A549 (cell line): ENCODE data around the gene TLR9. TPM values are rescaled to one million over a fixed set of nuclear protein-coding genes. Genes with fewer than 3 reads are reported as not detected.

Experiments
- ATAC-seq, 2 experiments: fragments of 200-7000 bp in 1 of 2; fragments of >200 bp in 1 of 2; cut with Nextera tagmentation in 1 of 2; cut with Tn5 transposase in 1 of 2; 3 replicates each; pipeline versions ENCODE4 v1.8.0 to v1.9.1; 2018 to 2020; ENCODE audit warnings: mild to moderate bottlenecking in 1 of 2, moderate library complexity in 1 of 2
- CTCF ChIA-PET: fragments of 300-600 bp; sonication (Branson Sonifier 250); formaldehyde crosslinking; extraction: SDS; loops from one replicate; lab custom pipeline; 2021; ENCODE audit warnings: antibody characterized with exemption, inconsistent platforms; lab: Yijun Ruan, JAX
- POLR2A ChIA-PET: fragments of 350-600 bp; formaldehyde crosslinking; extraction: SDS; loops from one replicate; lab custom pipeline; 2021; ENCODE audit warnings: antibody characterized with exemption, inconsistent platforms; lab: Yijun Ruan, JAX
- DNase-seq, 2 experiments: peaks; one replicate each; pipeline versions ENCODE4 v3.0.0 to v3.0.0-alpha.2; 2011 to 2016; ENCODE audit warnings: low read depth in 1 of 2, low spot score in 1 of 2
- FAIRE-seq: peaks from 2 replicates; lab custom pipeline; 2011; peaks lifted over from hg19 to GRCh38; lab: Jason Lieb, UNC
- H3K27ac ChIP-seq, 2 experiments: fragments of >200 bp; sonication (Bioruptor Twin); formaldehyde crosslinking; 3 replicates each; pipeline ENCODE4 v1.5.1; 2016 to 2017
- H3K4me1 ChIP-seq: fragments of >200 bp; sonication (Bioruptor Twin); formaldehyde crosslinking; 3 replicates; pipeline ENCODE4 v1.6.1; 2016
- H3K4me2 ChIP-seq: fragments of >200 bp; sonication (Bioruptor Twin); formaldehyde crosslinking; 3 replicates; pipeline ENCODE4 v1.6.1; 2016
- H3K4me3 ChIP-seq: fragments of >200 bp; sonication (Bioruptor Twin); formaldehyde crosslinking; 3 replicates; pipeline ENCODE4 v1.5.1; 2016
- H3K9me3 ChIP-seq: fragments of >200 bp; sonication (Bioruptor Twin); formaldehyde crosslinking; 3 replicates; pipeline ENCODE4 v1.6.1; 2016
- BHLHE40 ChIP-seq: IDR thresholded peaks from 2 replicates; pipeline ENCODE4 v1.6.1; 2012; ENCODE audit warnings: low read depth, low read length, inconsistent platforms
- CEBPB ChIP-seq, 2 experiments: fragments of >200 bp in 1 of 2; sonication (Bioruptor Twin) in 1 of 2; formaldehyde crosslinking in 1 of 2; IDR thresholded peaks; 2 replicates each; pipeline ENCODE4 v1.6.1; 2012 to 2016
- CHD4 ChIP-seq: fragments of 200-600 bp; sonication (generic); IDR thresholded peaks from 2 replicates; pipeline ENCODE4 v1.6.1; 2016; ENCODE audit warnings: antibody characterized with exemption, mild to moderate bottlenecking, borderline replicate concordance
- EHF ChIP-seq: fragments of 250-450 bp; sonication (Bioruptor Pico); IDR thresholded peaks from 2 replicates; pipeline ENCODE4 v1.5.0; 2020; ENCODE audit warnings: mild to moderate bottlenecking
- ESRRA ChIP-seq: fragments of 150-350 bp; IDR thresholded peaks from 2 replicates; pipeline ENCODE4 v1.6.1; 2014; ENCODE audit warnings: mild to moderate bottlenecking, low read length, borderline replicate concordance
- FOXS1 ChIP-seq: fragments of 250-450 bp; sonication (Bioruptor Pico); IDR thresholded peaks from 2 replicates; pipeline ENCODE4 v1.5.0; 2020; ENCODE audit warnings: mild to moderate bottlenecking, moderate library complexity
- HOXA7 ChIP-seq: fragments of 250-450 bp; sonication (Bioruptor Pico); IDR thresholded peaks from 2 replicates; pipeline ENCODE4 v1.5.0; 2020; ENCODE audit warnings: mild to moderate bottlenecking, moderate library complexity
- HOXB5 ChIP-seq: fragments of 250-450 bp; sonication (Bioruptor Pico); IDR thresholded peaks from 2 replicates; pipeline ENCODE4 v1.5.0; 2020; ENCODE audit warnings: mild to moderate bottlenecking, moderate library complexity
- JUNB ChIP-seq: fragments of >200 bp; sonication (Bioruptor Twin); formaldehyde crosslinking; IDR thresholded peaks from 2 replicates; pipeline ENCODE4 v1.6.1; 2016
- KDM1A ChIP-seq: fragments of 200-600 bp; sonication (generic); IDR thresholded peaks from 2 replicates; pipeline ENCODE4 v1.6.1; 2016; ENCODE audit warnings: low read depth, mild to moderate bottlenecking
- NFE2L2 ChIP-seq: fragments of 150-350 bp; conservative IDR thresholded peaks from 2 replicates; pipeline ENCODE4 v1.6.1; 2014; ENCODE audit warnings: low read length
- PHF8 ChIP-seq: fragments of 200-600 bp; sonication (generic); IDR thresholded peaks from 2 replicates; pipeline ENCODE4 v1.6.1; 2016; ENCODE audit warnings: low read depth, mild to moderate bottlenecking, antibody characterized with exemption, moderate library complexity, borderline replicate concordance
- POLR2AphosphoS2 ChIP-seq: conservative IDR thresholded peaks from 2 replicates; pipeline ENCODE4 v1.6.1; 2012; ENCODE audit warnings: low read length, improper control_type of control experiment, inconsistent platforms
- REST ChIP-seq: fragments of 200-600 bp; sonication (generic); IDR thresholded peaks from 2 replicates; pipeline ENCODE4 v1.6.1; 2016; ENCODE audit warnings: antibody characterized with exemption, mild to moderate bottlenecking, moderate library complexity
- RNF2 ChIP-seq: fragments of 200-600 bp; sonication (generic); IDR thresholded peaks from 2 replicates; pipeline ENCODE4 v1.6.1; 2016; ENCODE audit warnings: low read depth, mild to moderate bottlenecking, antibody characterized with exemption, moderate library complexity, borderline replicate concordance
- SMC3 ChIP-seq: fragments of >200 bp; sonication (Bioruptor Twin); formaldehyde crosslinking; IDR thresholded peaks from 3 replicates; pipeline ENCODE4 v1.6.1; 2018; ENCODE audit warnings: inconsistent platforms
- SREBF2 ChIP-seq: fragments of 450-650 bp; IDR thresholded peaks from 2 replicates; pipeline ENCODE4 v1.6.1; 2014; ENCODE audit warnings: mild to moderate bottlenecking, moderate library complexity
- TFCP2L1 ChIP-seq: fragments of 250-450 bp; sonication (Bioruptor Pico); IDR thresholded peaks from 2 replicates; pipeline ENCODE4 v1.5.0; 2021; ENCODE audit warnings: mild to moderate bottlenecking
- ZC3H11A ChIP-seq: fragments of 450-650 bp; IDR thresholded peaks from 2 replicates; pipeline ENCODE4 v1.6.1; 2014; ENCODE audit warnings: antibody characterized with exemption, mild to moderate bottlenecking
- ZFP36 ChIP-seq: fragments of 450-650 bp; IDR thresholded peaks from 2 replicates; pipeline ENCODE4 v1.6.1; 2014; ENCODE audit warnings: borderline replicate concordance; ENCODE audit not compliant: partially characterized antibody
- WGBS: methylation state at CpG from one replicate; pipeline ENCODE4 v1.1.6; 2017; ENCODE audit errors: missing lambda C conversion rate; 5-methylcytosine and 5-hydroxymethylcytosine counted together
- polyA plus RNA-seq, 4 experiments: library from polyadenylated mRNA; depleted of rRNA in 3 of 4; stranded (reverse); fragments of >200 nt; fragmentation: RNase III in 1 of 4; extraction: RNeasy Plus Mini Kit Qiagen cat#74134 plus additional on column Dnase treatment in 1 of 4; gene quantifications; 2 replicates in 3 of 4; 3 replicates in 1 of 4; pipeline ENCODE4 v1.2.3, GENCODE V29; 2011 to 2017
- TF ChIP-seq, protein P1 (sequence below): IDR thresholded peaks from 2 replicates; pipeline ENCODE4 v1.6.1; 2012
- TF ChIP-seq, protein P2 (sequence below): fragments of >200 bp; sonication (Bioruptor Twin); formaldehyde crosslinking; IDR thresholded peaks from 2 replicates; pipeline ENCODE4 v1.6.1; 2016

The TLR9 gene
- polyA plus RNA-seq, 2 of the 4 experiments (the other 2 are of a cell fraction) = 0.04 TPM; not detected in 1

DNA sequence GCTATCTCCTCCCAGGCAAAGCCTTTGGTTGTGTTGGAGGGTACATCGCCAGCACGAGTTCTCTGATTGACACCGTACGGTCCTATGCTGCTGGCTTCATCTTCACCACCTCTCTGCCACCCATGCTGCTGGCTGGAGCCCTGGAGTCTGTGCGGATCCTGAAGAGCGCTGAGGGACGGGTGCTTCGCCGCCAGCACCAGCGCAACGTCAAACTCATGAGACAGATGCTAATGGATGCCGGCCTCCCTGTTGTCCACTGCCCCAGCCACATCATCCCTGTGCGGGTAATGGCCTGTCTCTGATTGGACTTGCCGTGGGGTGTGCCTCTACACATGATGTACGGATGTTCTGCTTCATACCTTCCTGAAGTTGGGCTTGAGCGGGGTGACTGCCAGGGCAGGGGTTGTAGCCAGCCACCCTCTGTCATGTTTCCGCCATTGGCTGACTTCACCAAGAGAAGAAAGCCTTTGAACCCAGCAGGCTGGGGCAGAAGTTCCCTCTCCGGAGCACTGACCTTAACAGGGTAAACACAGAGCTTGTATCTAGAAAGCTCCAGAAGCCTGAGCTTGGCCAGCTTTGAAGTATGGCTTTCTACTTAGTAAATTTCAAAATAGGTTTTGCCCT is 14.1 kb downstream of the TLR9 start:
- Histone ChIP-seq H3K9me3 (no peaks in the 10 kb centered on the region), H3K4me2 (no peak overlapping the region), H3K4me1 (peaks cover 13% of the 10 kb centered on the region), H3K4me3 (no peak overlapping the region), H3K27ac (no peak overlapping the region)
- 100% methylated on average over 9 of the region's 18 CpGs for WGBS
- no peak for DNase-seq
- no peak for ATAC-seq
- no peak for FAIRE-seq
- POLR2A ChIA-PET = no interaction called here
- CTCF ChIA-PET = interaction anchor here (1.1 to 13.3 kb wide), 2 partner anchors 10 to 128 kb away, joined by 5 to 119 read pairs; partner anchors contain the start of gene TLR9
- TF ChIP-seq NFE2L2 = no peak
- no peak for TF ChIP-seq SMC3
- no peak for TF ChIP-seq BHLHE40
- TF ChIP-seq REST = no peak
- no peak for TF ChIP-seq KDM1A
- TF ChIP-seq POLR2AphosphoS2 = no peak
- no peak for TF ChIP-seq ZC3H11A
- TF ChIP-seq JUNB = no peak
- no peak for TF ChIP-seq EHF
- TF ChIP-seq, protein P1, sequence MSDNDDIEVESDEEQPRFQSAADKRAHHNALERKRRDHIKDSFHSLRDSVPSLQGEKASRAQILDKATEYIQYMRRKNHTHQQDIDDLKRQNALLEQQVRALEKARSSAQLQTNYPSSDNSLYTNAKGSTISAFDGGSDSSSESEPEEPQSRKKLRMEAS = no peak
- TF ChIP-seq HOXA7 = no peak
- TF ChIP-seq, protein P2, sequence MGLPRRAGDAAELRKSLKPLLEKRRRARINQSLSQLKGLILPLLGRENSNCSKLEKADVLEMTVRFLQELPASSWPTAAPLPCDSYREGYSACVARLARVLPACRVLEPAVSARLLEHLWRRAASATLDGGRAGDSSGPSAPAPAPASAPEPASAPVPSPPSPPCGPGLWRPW = no peak
- TF ChIP-seq TFCP2L1 (CRISPR knock-in tag) = no peak
- TF ChIP-seq HOXB5 (CRISPR knock-in tag) = no peak
- TF ChIP-seq PHF8 = no peak
- TF ChIP-seq ESRRA = no peak
- TF ChIP-seq ZFP36 = no peak
- TF ChIP-seq RNF2 = no peak
- no peak for TF ChIP-seq SREBF2
- TF ChIP-seq CHD4 = no peak

GRCh38 chr3:52210550-52211046 is 14.8 kb downstream of the TLR9 start:
- peak overlapping the region; percentile 42 to 68; a peak in 3 of 6 replicates for H3K27ac ChIP-seq
- ChIA-PET POLR2A (no interaction called here), CTCF (interaction anchor here (1.1 to 13.3 kb wide), 3 partner anchors 10 to 129 kb away, joined by 5 to 119 read pairs (median 17); partner anchors contain the start of gene TLR9)
- H3K4me3 ChIP-seq = no peak overlapping the region
- 68% methylated on average over 6 of the region's 6 CpGs for WGBS
- TF ChIP-seq FOXS1 (no peak), CEBPB (IDR thresholded peaks at IDR 0.05) (peak; percentile 80 to 86)
- TF ChIP-seq, protein P2 = 0 out of 2 replicates have a peak, but pooled peaks have one; percentile 69
- peak overlapping the region; percentile 25; the same call in 2 of the 3 replicates for H3K4me2 ChIP-seq
- FAIRE-seq (no peak), DNase-seq (peak in 1 of 2 experiments; percentile 25), ATAC-seq (no peak)
- peaks cover 13% of the 10 kb centered on the region for H3K4me1 ChIP-seq
- H3K9me3 ChIP-seq = no peaks in the 10 kb centered on the region
